Endothelial cell (in vitro differentiated cells): ENCODE measurements around the gene GJD4. TPM values are rescaled to one million over a fixed set of nuclear protein-coding genes. Genes with fewer than 3 reads are reported as not detected.

Source experiments
- DNase-seq: peaks from one replicate; pipeline ENCODE4 v3.0.0; 2021; ENCODE audit warnings: low spot score
- H3K27ac Mint-ChIP-seq: one replicate; pipeline ENCODE4 v1.8.0; 2021; ENCODE audit warnings: mixed read lengths, inconsistent platforms; ENCODE audit not compliant: unreplicated experiment
- H3K27me3 Mint-ChIP-seq: one replicate; pipeline ENCODE4 v1.8.0; 2021; ENCODE audit warnings: mild to moderate bottlenecking, moderate library complexity, mixed read lengths, inconsistent platforms; ENCODE audit not compliant: unreplicated experiment
- H3K36me3 Mint-ChIP-seq: one replicate; pipeline ENCODE4 v1.8.0; 2021; ENCODE audit warnings: mild to moderate bottlenecking, low read depth, mixed read lengths, inconsistent platforms; ENCODE audit not compliant: unreplicated experiment
- H3K4me1 Mint-ChIP-seq: one replicate; pipeline ENCODE4 v1.8.0; 2021; ENCODE audit warnings: mild to moderate bottlenecking, mixed read lengths, inconsistent platforms; ENCODE audit not compliant: unreplicated experiment
- H3K4me3 Mint-ChIP-seq: one replicate; pipeline ENCODE4 v1.8.0; 2021; ENCODE audit warnings: mild to moderate bottlenecking, mixed read lengths, inconsistent platforms; ENCODE audit not compliant: unreplicated experiment
- H3K9me3 Mint-ChIP-seq: one replicate; pipeline ENCODE4 v1.8.0; 2021; ENCODE audit warnings: mixed read lengths, inconsistent platforms; ENCODE audit not compliant: unreplicated experiment
- total RNA-seq: library from RNA; stranded (reverse); fragmentation: NEBNext Ultra II Directional; extraction: Animal tissue kit (Norgen Biotek cat#: 25700); gene quantifications from one replicate; pipeline ENCODE4 v1.2.1, GENCODE V29; 2021; ENCODE audit not compliant: unreplicated experiment
- TF ChIP-seq, protein P1 (sequence below): fragments of 200-600 bp; sonication (generic); IDR thresholded peaks from one replicate; pipeline ENCODE4 v1.5.0; 2021; ENCODE audit warnings: antibody characterized with exemption; ENCODE audit not compliant: unreplicated experiment

The GJD4 gene
- total RNA-seq, 1 donor from 2014 or later = not detected

DNA sequence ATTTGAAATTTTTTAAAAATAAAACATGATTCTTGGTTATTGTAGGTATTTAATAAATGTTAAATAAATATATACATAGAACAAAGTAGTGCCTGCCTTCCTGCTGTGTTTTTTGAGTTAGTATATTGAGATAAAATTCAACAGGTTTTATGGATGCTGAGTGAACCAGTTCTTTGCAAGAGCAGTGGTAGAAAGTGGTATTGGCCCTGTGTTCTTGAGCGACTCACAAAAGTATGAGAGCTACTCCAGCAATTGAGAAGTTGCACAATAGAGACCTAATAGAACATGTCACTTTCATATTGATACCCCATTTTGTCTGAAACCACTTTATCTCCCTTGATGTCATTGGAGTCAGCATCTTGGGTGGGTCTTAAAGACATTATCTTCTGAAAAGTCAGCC is 32.6 kb upstream of the GJD4 start:
- Mint-ChIP-seq H3K9me3 (no peaks in the 10 kb centered on the region), H3K27ac (no peak overlapping the region), H3K27me3 (peaks cover 11% of the 10 kb centered on the region), H3K36me3 (peaks cover 21% of the 10 kb centered on the region), H3K4me3 (no peak overlapping the region), H3K4me1 (peaks cover 9% of the 10 kb centered on the region)
- DNase-seq = no peak
- TF ChIP-seq, protein P1, sequence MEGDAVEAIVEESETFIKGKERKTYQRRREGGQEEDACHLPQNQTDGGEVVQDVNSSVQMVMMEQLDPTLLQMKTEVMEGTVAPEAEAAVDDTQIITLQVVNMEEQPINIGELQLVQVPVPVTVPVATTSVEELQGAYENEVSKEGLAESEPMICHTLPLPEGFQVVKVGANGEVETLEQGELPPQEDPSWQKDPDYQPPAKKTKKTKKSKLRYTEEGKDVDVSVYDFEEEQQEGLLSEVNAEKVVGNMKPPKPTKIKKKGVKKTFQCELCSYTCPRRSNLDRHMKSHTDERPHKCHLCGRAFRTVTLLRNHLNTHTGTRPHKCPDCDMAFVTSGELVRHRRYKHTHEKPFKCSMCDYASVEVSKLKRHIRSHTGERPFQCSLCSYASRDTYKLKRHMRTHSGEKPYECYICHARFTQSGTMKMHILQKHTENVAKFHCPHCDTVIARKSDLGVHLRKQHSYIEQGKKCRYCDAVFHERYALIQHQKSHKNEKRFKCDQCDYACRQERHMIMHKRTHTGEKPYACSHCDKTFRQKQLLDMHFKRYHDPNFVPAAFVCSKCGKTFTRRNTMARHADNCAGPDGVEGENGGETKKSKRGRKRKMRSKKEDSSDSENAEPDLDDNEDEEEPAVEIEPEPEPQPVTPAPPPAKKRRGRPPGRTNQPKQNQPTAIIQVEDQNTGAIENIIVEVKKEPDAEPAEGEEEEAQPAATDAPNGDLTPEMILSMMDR = no peak

DNA sequence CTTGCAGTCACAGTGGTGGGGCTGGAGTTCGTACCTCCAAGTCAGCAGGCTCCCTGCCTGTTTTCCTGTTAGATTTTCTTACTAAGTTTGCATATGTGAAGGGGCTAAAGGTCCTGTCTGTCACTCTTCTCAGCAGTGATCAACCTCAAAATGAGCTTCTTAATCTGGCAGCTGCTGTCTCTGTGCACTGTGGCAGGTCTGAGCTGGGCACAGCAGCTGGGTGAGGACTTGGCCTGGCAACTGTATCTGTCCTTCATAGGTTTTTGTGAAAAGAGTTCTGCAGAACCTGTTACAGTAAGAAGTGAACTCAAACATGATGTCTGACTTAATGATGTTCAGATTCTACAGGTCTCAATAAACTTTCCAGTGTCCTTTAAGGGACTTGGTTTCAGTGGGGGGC is 31.3 kb upstream of the GJD4 start:
- DNase-seq = no peak
- TF ChIP-seq, protein P1 = no peak
- Mint-ChIP-seq H3K27ac (peak overlapping the region; percentile 1), H3K27me3 (peaks cover 14% of the 10 kb centered on the region), H3K36me3 (peaks cover 20% of the 10 kb centered on the region), H3K4me1 (peaks cover 9% of the 10 kb centered on the region), H3K4me3 (no peak overlapping the region), H3K9me3 (no peaks in the 10 kb centered on the region)

DNA sequence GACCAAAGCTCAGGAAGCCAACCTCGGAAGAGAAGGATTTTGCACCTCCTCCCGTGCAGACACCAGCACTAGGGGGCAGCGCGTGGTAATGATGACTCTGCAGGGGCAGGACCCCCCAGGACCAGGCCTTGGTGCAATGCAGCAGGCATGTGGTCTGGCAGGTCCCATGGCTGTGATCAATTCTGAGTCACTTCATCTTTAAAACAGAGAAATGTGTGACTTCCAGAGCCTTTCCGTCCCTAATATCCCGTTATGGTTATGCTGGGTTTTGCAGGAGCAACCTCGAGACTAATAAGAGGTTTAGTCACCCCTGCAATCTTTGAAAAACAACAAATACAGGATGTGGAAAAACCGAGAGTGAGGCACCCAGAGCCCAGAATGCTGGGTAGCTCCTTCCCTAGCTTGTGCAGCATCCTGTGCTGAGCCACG is 30.2 kb upstream of the GJD4 start:
- H3K36me3 Mint-ChIP-seq = peaks cover 9% of the 10 kb centered on the region
- H3K9me3 Mint-ChIP-seq = no peaks in the 10 kb centered on the region
- DNase-seq = peak; percentile 28
- peaks cover 6% of the 10 kb centered on the region for H3K4me1 Mint-ChIP-seq
- H3K27ac Mint-ChIP-seq = no peak overlapping the region
- H3K4me3 Mint-ChIP-seq = no peak overlapping the region
- TF ChIP-seq, protein P1 = peak; percentile 26
- peaks cover 7% of the 10 kb centered on the region for H3K27me3 Mint-ChIP-seq

DNA sequence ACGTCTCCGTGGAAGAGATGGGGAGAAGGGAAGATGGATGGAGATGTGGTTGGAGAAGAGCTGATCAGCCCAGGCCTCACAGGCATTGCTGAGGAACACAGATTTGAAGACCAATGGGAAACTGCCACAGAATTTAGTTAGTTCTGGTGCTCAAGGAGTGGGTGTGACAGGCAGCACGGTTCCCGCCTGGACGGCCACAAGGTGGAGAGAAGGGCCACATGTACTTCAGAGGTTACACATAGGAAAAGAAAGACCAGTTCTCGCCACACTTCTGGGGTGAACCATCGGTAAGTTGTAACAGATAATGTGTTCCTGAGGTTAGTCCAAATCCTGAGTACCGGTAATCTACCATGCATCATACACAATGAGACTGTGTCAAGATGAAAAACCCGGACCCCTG is 29.5 kb upstream of the GJD4 start:
- TF ChIP-seq, protein P1 = no peak
- no peak overlapping the region for H3K4me3 Mint-ChIP-seq

DNA sequence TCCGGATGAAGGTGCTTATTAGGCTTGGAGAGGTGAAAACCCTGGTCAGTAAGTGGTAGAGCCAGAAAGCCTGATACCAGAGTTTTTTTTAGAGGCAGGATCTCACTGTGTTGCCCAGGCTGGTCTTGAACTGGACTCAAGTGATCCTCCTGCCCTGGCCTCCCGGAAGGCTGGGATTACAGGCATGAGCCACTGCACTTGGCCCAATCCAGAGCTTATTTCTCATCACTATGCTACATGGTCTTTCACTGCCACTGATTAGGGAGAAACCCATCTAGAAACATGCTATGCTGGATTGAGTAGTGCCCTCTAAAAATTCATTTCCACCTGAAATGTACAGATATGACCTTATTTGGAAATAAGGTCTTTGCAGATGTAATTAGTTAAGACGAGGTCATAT is 28.4 kb upstream of the GJD4 start:
- H3K4me3 Mint-ChIP-seq = no peak overlapping the region
- no peak for DNase-seq
- no peak overlapping the region for H3K27ac Mint-ChIP-seq
- no peaks in the 10 kb centered on the region for H3K9me3 Mint-ChIP-seq
- TF ChIP-seq, protein P1 = no peak
- H3K4me1 Mint-ChIP-seq = peaks cover 6% of the 10 kb centered on the region
- peaks cover 8% of the 10 kb centered on the region for H3K36me3 Mint-ChIP-seq
- peaks cover 7% of the 10 kb centered on the region for H3K27me3 Mint-ChIP-seq

More for the DNA sequence above, 29.5 kb upstream of the GJD4 start:
- Mint-ChIP-seq H3K27ac (no peak overlapping the region), H3K4me1 (peaks cover 6% of the 10 kb centered on the region), H3K27me3 (peaks cover 7% of the 10 kb centered on the region), H3K9me3 (no peaks in the 10 kb centered on the region), H3K36me3 (peaks cover 8% of the 10 kb centered on the region)
- DNase-seq = no peak
